ENCODE measurements around the gene SEMA6B. TPM values are rescaled to one million over a fixed set of nuclear protein-coding genes. Genes with fewer than 3 reads are reported as not detected.

SEMA6B gene
- total and polyA plus RNA-seq, 12 donors = 3.1 to 59.2 (median 27.2) TPM

DNA sequence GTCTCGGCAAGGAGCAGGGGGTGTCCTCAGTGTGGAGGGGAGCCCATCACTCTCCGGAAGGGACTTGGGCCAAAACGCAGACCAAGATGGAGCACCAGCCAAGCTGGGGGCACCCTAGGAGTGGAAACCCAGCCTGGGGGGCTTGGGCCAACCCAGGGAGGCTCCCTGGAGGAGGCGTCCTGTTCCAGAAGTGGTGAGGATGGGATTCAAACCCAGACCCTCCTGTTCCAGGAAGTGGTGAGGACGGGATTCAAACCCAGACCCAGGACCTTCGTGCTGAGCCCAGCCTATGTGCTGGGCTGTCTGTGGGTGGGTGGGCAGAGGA lies 40.4 kb downstream of the SEMA6B start:
- WGBS, 4 donors = 80 to 93% (median 84%) methylated on average over 1 to 6 of the region's 6 CpGs
- intact Hi-C loops (cut with DNase I) = no loop called here
- no peaks in the 10 kb centered on the region for H3K9me3 ChIP-seq (replicated peaks in 1 of 3)
- H3K4me3 ChIP-seq = no peak overlapping the region
- no peaks in the 10 kb centered on the region for H3K4me1 ChIP-seq (replicated peaks in 1 of 2)
- TF ChIP-seq POLR2A (IDR thresholded peaks at IDR 0.05) = no peak
- TF ChIP-seq, protein P1, sequence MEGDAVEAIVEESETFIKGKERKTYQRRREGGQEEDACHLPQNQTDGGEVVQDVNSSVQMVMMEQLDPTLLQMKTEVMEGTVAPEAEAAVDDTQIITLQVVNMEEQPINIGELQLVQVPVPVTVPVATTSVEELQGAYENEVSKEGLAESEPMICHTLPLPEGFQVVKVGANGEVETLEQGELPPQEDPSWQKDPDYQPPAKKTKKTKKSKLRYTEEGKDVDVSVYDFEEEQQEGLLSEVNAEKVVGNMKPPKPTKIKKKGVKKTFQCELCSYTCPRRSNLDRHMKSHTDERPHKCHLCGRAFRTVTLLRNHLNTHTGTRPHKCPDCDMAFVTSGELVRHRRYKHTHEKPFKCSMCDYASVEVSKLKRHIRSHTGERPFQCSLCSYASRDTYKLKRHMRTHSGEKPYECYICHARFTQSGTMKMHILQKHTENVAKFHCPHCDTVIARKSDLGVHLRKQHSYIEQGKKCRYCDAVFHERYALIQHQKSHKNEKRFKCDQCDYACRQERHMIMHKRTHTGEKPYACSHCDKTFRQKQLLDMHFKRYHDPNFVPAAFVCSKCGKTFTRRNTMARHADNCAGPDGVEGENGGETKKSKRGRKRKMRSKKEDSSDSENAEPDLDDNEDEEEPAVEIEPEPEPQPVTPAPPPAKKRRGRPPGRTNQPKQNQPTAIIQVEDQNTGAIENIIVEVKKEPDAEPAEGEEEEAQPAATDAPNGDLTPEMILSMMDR (IDR thresholded peaks at IDR 0.05) = no peak
- DNase-seq = no peak
- no peak overlapping the region for H3K27ac ChIP-seq
- H3K36me3 ChIP-seq (replicated peaks in 1 of 2) = no peaks in the 10 kb centered on the region
- no peaks in the 10 kb centered on the region for H3K27me3 ChIP-seq

DNA sequence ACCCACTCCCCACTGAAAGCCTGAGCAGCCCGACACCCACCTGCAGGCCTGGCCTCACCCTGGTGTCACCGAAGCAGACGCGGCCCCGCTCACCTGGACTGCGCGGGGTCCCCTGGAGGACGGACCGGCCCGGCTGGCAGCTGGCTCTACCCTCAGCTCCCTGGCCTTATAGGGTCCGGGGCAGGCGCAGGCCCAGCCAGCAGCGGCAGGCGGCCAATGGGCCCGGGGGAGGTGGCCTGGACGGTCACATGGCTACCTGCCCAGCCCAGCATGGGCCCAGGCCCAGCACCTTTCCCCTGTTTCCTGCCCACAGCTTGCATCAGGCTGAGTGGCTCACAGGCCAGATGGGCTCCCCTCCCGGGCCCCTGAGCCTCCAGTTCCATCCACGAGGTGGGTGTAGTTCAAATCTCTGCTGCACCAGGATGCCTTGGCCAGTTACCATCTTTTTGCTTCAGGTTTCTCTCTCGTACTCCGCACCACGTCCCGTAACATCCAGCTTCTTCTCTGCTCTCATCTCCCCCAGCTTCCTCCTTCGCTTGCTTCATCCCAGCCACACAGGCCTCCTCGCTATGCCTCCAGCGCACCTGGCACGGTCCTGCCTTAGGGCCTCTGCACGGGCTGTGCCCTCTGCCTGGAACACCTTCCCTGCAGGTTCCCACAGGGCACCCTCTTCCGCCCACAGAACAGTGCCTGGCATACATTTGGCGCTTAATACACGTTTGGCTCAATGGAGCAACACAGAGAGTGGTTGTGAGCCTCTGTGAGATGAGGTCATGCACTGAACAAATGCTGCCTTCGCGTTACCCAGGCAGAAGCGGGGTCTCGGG lies 40.9 kb downstream of the SEMA6B start, which contains the start of gene PLIN4:
Gene PLIN4 (minus strand): TSS at position 142 of the 827 bp plus-strand sequence. CDS start 214 bp downstream, outside the sequence.
- 73 to 81% (median 76%) methylated on average over 16 to 34 of the region's 34 CpGs for WGBS, 4 donors
- Histone ChIP-seq H3K27ac (no peak within 1 kb of the TSS), H3K27me3 (no peaks in the 10 kb centered on the region), H3K36me3 (replicated peaks in 1 of 2) (no peaks in the 10 kb centered on the region), H3K4me3 (no peak within 1 kb of the TSS), H3K4me1 (replicated peaks in 1 of 2) (no peaks in the 10 kb centered on the region), H3K9me3 (replicated peaks in 1 of 3) (no peaks in the 10 kb centered on the region)
- TF ChIP-seq POLR2A (IDR thresholded peaks at IDR 0.05) = no peak
- TF ChIP-seq, protein P1 (IDR thresholded peaks at IDR 0.05) = no peak
- intact Hi-C loops (cut with DNase I) = no loop called here
- DNase-seq = no peak

DNA sequence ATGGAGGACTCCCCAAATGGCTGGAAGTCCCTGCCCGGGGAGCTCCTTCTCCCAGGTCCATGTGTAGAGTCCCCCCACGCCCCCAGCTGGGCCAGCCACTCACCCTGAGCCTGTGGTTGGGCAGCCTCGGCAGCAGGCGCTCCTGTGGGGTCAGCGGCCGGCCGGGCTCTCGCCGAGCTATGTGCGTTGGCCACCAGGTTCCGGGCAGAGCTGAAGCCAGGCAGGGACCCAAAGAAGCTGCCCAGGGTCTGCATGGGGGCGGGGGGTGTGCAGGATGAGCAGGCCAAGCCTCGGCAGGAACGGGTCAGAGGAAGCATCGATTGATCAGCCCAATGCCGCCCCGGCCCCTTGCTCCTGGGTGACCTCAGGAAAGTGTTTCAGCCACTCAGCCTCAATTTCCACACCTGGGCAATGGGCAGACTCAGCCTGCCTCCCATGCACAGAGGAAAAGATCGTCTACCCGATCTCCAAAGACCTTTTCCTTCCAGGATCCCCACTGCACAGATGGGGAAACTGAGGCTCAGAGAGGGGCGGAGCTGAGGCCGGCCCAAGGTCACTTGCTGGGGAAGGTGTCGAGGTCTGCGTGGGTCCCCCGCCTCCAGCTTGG lies 41.9 kb downstream of the SEMA6B start:
- WGBS, 4 donors = 77 to 88% (median 80%) methylated on average over 9 to 24 of the region's 24 CpGs
- H3K9me3 ChIP-seq (replicated peaks in 1 of 3) = no peaks in the 10 kb centered on the region
- TF ChIP-seq POLR2A (IDR thresholded peaks at IDR 0.05) = no peak
- TF ChIP-seq, protein P1 (IDR thresholded peaks at IDR 0.05) = no peak
- H3K4me3 ChIP-seq = no peak overlapping the region
- H3K27ac ChIP-seq = no peak overlapping the region
- no peaks in the 10 kb centered on the region for H3K36me3 ChIP-seq (replicated peaks in 1 of 2)
- no peaks in the 10 kb centered on the region for H3K4me1 ChIP-seq (replicated peaks in 1 of 2)
- intact Hi-C loops (cut with DNase I) = no loop called here
- no peak for DNase-seq
- no peaks in the 10 kb centered on the region for H3K27me3 ChIP-seq

DNA sequence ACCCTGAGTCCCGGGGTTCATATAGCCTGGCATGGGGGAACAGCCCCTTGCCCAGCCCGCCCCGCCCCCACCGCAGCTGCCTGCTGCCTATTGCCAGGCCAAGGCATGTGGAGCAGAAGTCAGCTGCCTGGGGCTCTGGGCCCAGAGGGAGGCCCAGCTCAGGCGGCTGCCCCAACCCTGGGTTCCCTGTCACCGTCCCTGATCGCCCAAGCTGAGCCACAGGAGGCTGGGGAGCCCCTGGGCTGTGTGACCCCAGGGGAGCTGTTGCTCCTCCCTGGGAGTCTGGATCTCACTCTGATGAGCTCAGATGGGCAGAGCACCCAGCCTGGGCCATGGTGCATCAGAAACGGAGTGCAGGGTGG lies 42.6 kb downstream of the SEMA6B start:
- Histone ChIP-seq H3K36me3 (replicated peaks in 1 of 2) (no peaks in the 10 kb centered on the region), H3K27ac (no peak overlapping the region), H3K4me3 (no peak overlapping the region), H3K4me1 (replicated peaks in 1 of 2) (no peaks in the 10 kb centered on the region), H3K27me3 (no peaks in the 10 kb centered on the region), H3K9me3 (replicated peaks in 1 of 3) (no peaks in the 10 kb centered on the region)
- WGBS, 4 donors = 63 to 84% (median 64%) methylated on average over 5 to 8 of the region's 8 CpGs; no CpG with 5 or more reads in 1 of the 4 donors
- TF ChIP-seq, protein P1 (IDR thresholded peaks at IDR 0.05) = no peak
- no peak for TF ChIP-seq POLR2A (IDR thresholded peaks at IDR 0.05)
- intact Hi-C loops (cut with DNase I) = no loop called here
- DNase-seq = no peak
